ENCODE results near the gene BAIAP2L1. TPM values are rescaled to one million over a fixed set of nuclear protein-coding genes. Genes with fewer than 3 reads are reported as not detected.

Gene BAIAP2L1
- total RNA-seq, 1 donor from 2014 or later, result 19.7 TPM

- DNase-seq (ENCODE audit: low read depth), result no peak
These were observed 159.1 kb downstream of the BAIAP2L1 start for GRCh38 chr7:98241674-98242241.

Other genes with a start within 250 kb of the BAIAP2L1 start
- not detected in 2 replicates for gene BHLHA15, start 189.7 kb downstream of the BAIAP2L1 start, total RNA-seq
- gene TECPR1, start 148.9 kb downstream of the BAIAP2L1 start, total RNA-seq, result 62.5 and 108 TPM in 2 replicates
- 73.8 and 101 TPM in 2 replicates for gene BRI3, start 119.4 kb downstream of the BAIAP2L1 start, total RNA-seq
- 121 and 170 TPM in 2 replicates for gene NPTX2, start 216.2 kb upstream of the BAIAP2L1 start, total RNA-seq

Data from myocyte (in vitro differentiated cells).